Hindlimb muscle (tissue), 1 donor: Measurements from ENCODE around the gene APPL1. TPM values are rescaled to one million over a fixed set of nuclear protein-coding genes. Genes with fewer than 3 reads are reported as not detected.

ENCODE experiments used
- DNase-seq: peaks from one replicate; pipeline ENCODE4 v3.0.0-alpha.2; 2013
- polyA plus RNA-seq: library from polyadenylated mRNA; unstranded; fragments of 120-200 nt; gene quantifications from one replicate; pipeline ENCODE4 v1.2.1, GENCODE V29; 2013; ENCODE audit not compliant: insufficient read length

Gene APPL1
- 35.9 TPM for polyA plus RNA-seq

GRCh38 chr3:57227204-57227929 lies at the start of gene APPL1:
Gene APPL1, plus strand, starts transcription at chr3:57227729. Its CDS starts 155 bp downstream, at chr3:57227884.
- DNase-seq = peak; percentile 96

- DNase-seq = no peak
Measured at GRCh38 chr3:57179580-57180410, 47.7 kb upstream of the APPL1 start.

- no peak for DNase-seq
Measured at GRCh38 chr3:57184526-57184925, 43.0 kb upstream of the APPL1 start.

GRCh38 chr3:57192028-57192427 lies 35.5 kb upstream of the APPL1 start:
- DNase-seq = no peak

- no peak for DNase-seq
Measured at GRCh38 chr3:57194641-57195040, 32.9 kb upstream of the APPL1 start.

GRCh38 chr3:57199895-57200297 lies 27.6 kb upstream of the APPL1 start, which contains the start of gene HESX1:
Gene HESX1, minus strand, starts transcription at chr3:57199978. Its CDS starts 60 bp downstream, at chr3:57199918.
- no peak for DNase-seq

GRCh38 chr3:57206423-57206822 lies 21.1 kb upstream of the APPL1 start:
- DNase-seq = no peak

GRCh38 chr3:57221883-57222282 lies 5.6 kb upstream of the APPL1 start:
- peak; percentile 34 for DNase-seq

- DNase-seq = no peak
Measured at GRCh38 chr3:57224856-57225255, 2.7 kb upstream of the APPL1 start.

GRCh38 chr3:57226176-57226575 lies 1.4 kb upstream of the APPL1 start:
- DNase-seq = no peak

- peak; percentile 81 for DNase-seq
Measured at GRCh38 chr3:57227930-57228751, 612 bp downstream of the APPL1 start.

- no peak for DNase-seq
Measured at GRCh38 chr3:57230006-57230405, 2.5 kb downstream of the APPL1 start.

- no peak for DNase-seq
Measured at GRCh38 chr3:57233799-57234198, 6.3 kb downstream of the APPL1 start.

GRCh38 chr3:57234613-57235575 lies 7.4 kb downstream of the APPL1 start:
- no peak for DNase-seq

- no peak for DNase-seq
Measured at GRCh38 chr3:57244946-57245345, 17.4 kb downstream of the APPL1 start.

GRCh38 chr3:57252404-57252803 lies 24.9 kb downstream of the APPL1 start:
- no peak for DNase-seq

- no peak for DNase-seq
Measured at GRCh38 chr3:57256844-57257243, 29.3 kb downstream of the APPL1 start.

GRCh38 chr3:57257678-57258077 lies 30.1 kb downstream of the APPL1 start:
- DNase-seq = no peak

- no peak for DNase-seq
Measured at GRCh38 chr3:57261119-57261518, 33.6 kb downstream of the APPL1 start.

GRCh38 chr3:57261929-57262328 lies 34.4 kb downstream of the APPL1 start:
- DNase-seq = no peak

GRCh38 chr3:57268416-57268815 lies 40.9 kb downstream of the APPL1 start:
- no peak for DNase-seq

- no peak for DNase-seq
Measured at GRCh38 chr3:57274845-57275244, 47.3 kb downstream of the APPL1 start.
